COLO668 (cell line): ENCODE measurements around the gene ZNF132.
"Not testable (repeated sequence)": the region's sequence is repeated elsewhere in the genome, so short reads cannot be mapped to it uniquely, and the experiment has no call there.

ENCODE experiments used
- DNase-seq: peaks from one replicate; lab custom pipeline; 2025; ENCODE audit not compliant: unreplicated experiment; lab: John Stamatoyannopoulos, UW

ZNF132 gene

GRCh38 chr19:58439576-58440554 lies at the start of gene ZNF132:
Gene ZNF132, minus strand, starts transcription at chr19:58440153. Its CDS starts 332 bp downstream, at chr19:58439821.
- DNase-seq, result peak; percentile 94

DNA sequence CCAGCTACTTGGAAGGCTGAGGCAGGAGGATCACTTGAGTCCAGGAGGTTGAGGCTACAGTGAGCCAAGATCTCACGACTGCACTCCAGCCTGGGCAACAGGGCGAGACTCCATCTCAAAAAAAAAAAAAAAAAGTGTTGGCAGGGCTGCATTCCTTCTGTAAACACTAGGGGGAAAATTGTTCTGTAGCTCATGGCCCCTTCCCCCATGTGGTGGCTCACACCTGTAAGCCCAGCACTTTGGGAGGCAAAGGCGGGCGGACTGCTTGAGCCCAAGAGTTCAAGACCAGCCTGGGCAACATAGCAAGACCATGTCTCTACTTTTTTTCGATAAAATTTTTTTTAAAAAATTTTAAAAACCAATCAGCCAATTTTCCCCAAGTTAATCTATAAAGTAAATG lies 44.4 kb upstream of the ZNF132 start:
- DNase-seq, result not testable (repeated sequence)

DNA sequence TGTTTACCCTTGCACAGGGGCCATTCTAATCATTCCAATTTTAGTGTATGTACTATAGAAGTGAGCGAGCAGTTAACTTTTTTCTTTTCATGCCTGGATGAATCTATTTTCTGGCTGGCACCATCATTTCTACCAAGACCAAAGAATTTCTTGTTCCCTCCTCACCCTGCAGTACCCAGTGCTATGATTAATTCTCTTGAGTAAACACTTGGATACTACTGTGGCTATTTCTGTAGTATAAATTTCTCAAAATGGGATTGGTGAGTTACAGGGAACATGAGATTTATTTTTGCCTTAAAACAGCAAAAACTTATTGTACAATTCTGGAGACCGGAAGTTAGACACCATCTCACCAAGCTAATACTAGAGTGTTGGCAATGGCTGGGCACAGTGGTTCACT lies 43.8 kb upstream of the ZNF132 start:
- no peak for DNase-seq

DNA sequence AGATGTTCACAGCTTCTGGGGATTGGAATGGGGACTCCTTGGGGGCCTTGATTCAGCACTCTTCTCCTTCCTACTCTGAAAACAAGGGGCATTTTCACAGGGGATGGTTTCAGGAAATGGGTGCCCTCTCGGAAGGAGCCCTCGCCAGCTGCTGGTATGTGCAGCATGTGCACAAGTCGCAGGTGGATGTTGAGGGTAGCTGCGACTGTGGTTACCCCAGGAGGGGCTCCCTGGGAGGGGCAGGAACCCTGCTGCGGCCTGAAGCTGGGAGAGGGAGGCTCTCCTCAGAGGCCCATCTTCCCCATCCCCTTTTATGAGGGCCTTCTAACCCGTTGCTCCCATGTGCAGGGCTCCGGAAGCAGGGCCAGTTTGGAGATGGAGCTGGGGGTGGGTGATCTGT lies 42.4 kb upstream of the ZNF132 start:
- DNase-seq, result no peak

DNA sequence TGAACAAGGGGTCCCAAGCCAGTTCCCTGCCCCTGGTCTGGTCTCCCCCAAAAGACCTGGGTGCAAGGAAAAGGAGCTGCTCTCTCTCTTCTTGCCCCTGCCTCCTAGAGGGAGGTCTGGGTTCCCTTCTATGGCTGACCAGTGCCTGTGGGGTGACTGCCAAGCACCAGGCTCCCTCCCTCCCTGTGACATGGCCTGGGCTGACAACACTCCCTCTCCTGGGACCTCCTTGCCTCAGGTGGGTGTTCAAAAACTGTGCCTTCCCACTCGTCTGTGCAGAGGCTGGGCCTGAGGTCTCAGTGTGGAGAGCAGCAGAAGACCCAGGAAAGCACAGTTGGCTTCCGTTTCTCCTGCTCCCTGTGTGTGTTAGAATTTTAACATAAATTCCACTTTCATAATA lies 40.9 kb upstream of the ZNF132 start:
- no peak for DNase-seq

- DNase-seq, result no peak
Measured at GRCh38 chr19:58480481-58480830, 40.5 kb upstream of the ZNF132 start.

DNA sequence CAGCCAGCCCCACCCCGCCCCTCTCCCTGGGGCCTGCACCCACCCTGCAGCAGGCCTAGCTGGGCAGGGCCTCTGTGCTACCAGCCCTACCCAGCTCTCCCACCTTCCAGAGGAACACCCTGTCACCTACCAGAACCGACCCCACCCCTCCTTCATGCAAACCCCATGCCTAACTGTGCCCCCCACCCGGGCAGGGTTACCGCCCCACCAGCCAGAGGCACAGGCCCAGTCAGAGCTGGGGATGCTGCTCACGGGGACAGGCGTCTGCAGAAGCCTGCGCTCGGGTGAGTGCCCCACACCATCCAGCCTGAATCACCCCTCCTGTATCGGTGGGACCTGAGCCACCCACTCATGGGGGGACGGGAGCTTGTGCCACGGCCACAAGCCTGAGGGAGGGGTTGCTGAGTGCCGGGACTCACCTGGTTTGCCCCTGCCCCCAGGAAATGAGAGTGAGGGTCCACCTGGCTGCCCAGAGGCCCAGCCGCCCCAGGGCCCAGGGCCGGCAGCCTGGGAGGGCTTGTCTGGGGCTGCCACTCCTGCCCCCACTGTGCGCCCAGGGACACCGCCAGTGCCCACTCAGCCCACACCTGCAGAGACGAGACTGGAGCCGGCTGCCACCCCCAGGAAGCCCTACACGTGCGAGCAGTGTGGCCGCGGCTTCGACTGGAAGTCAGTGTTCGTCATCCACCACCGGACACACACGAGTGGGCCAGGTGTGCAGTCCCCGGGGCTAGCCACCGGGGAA lies 40.0 kb upstream of the ZNF132 start:
- no peak for DNase-seq

- no peak for DNase-seq
Measured at GRCh38 chr19:58479303-58479702, 39.4 kb upstream of the ZNF132 start.

DNA sequence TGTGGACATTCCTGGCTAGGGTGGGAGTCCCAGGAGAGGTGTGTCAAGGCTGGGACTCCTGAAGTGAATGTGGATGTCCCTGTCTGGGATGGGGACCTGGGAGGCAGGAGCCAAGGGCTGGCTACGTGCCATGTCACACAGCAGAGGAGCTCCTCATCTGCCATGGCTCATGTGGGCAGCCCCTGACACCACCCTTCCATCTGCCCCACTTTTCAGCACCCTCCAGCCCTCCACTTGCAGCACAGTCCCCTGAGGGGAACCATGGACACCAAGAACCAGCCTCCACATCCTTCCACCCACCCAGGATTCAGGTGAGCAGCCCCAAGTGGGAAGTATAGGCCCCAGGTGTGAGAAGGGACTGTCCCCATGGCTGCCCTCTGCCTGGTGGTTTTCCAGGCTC lies 37.9 kb upstream of the ZNF132 start:
- DNase-seq, result no peak

- DNase-seq, result no peak
Measured at GRCh38 chr19:58477130-58477529, 37.2 kb upstream of the ZNF132 start.

- DNase-seq, result peak; percentile 13
Measured at GRCh38 chr19:58476498-58477015, 36.6 kb upstream of the ZNF132 start.

DNA sequence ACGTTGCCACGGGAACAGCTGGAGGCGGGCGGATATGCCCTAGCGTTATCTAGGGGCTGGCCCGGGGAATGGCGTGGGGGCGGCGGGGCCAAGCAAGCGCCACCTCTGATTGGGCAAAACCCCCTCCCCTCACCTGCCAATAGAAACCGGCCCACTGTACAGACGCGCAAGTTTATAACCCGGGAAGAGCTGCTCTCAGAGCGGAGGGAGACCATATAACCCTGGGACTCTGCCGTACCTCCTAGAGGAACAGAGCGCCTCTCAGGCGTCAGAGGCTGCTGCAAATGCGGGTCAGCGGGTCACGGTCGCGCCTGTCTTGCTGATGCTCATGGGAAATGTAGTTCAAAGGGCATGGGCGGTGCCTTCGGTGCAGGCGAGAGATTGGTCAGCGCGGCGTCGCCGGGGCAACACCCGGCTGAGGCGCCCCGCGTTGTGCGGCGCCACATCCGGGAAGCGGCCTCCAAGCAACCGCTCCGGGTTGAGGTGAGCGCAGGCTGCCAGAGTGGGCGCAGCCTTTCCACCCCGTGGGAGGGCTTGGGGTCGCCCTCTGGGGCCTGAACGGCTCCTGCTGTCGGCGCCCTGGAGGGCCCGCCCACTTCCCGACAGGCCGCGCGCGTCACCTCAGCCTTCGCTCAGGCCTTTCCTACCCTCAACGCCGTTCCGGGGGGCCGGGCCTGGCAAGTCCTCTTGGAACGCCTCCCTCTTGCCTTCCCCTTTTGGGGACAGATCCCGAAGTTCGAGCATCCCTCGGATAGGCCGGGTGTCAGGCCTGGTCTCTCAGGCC lies 36.0 kb upstream of the ZNF132 start, which contains the start of gene ZNF446:
ZNF446 (plus strand) TSS at position 639 of the 784 bp plus-strand sequence. CDS start 867 bp downstream, outside the sequence.
- peak; percentile 96 for DNase-seq

- DNase-seq, result no peak
Measured at GRCh38 chr19:58474997-58475713, 35.2 kb upstream of the ZNF132 start.

DNA sequence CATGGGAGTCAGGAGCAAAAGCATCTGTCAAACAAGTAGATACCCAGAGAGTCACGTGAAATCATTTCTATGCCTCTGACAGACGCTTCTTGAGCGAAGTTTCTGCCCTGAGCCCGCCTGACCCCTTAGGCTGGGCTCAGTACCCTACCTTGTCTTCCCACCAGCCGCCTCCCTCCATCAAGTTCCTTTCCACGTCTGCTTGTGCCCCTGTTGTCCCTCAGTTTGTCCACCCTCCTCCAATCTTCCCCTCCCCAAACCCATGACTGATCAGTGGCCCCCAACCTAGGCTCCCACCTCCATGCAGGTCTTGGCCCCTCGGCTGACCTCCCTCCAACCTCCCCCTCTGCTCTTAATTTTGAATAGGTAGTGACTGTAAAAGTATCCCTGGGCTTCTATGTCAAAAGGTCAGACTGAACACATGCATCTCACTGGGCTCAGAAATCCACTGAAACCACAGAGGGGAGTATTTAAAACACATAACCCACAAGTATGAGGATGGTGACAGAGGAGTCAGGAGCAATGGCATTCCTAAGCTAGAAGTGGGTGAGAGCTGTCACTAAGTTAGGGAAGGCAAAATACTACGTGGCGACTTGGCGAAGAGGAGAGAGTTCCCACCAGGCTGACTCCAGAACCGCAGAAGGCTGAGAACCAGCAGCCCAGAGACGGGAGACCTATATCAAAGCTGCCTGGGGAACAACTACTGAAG lies 34.5 kb upstream of the ZNF132 start:
- no peak for DNase-seq

GRCh38 chr19:58473775-58474174 lies 33.8 kb upstream of the ZNF132 start:
- no peak for DNase-seq

- no peak for DNase-seq
Measured at GRCh38 chr19:58471736-58472135, 31.8 kb upstream of the ZNF132 start.

- not testable (repeated sequence) for DNase-seq
Measured at GRCh38 chr19:58470837-58471543, 31.0 kb upstream of the ZNF132 start.

- no peak for DNase-seq
Measured at GRCh38 chr19:58469241-58470013, 29.5 kb upstream of the ZNF132 start.
